ENCODE results near the gene SPACA4. TPM values are rescaled to one million over a fixed set of nuclear protein-coding genes. Genes with fewer than 3 reads are reported as not detected.

The SPACA4 gene
- polyA plus RNA-seq, 2 of the 4 experiments (the other 2 are of a cell fraction), result 0.08 to 0.12 TPM

DNA sequence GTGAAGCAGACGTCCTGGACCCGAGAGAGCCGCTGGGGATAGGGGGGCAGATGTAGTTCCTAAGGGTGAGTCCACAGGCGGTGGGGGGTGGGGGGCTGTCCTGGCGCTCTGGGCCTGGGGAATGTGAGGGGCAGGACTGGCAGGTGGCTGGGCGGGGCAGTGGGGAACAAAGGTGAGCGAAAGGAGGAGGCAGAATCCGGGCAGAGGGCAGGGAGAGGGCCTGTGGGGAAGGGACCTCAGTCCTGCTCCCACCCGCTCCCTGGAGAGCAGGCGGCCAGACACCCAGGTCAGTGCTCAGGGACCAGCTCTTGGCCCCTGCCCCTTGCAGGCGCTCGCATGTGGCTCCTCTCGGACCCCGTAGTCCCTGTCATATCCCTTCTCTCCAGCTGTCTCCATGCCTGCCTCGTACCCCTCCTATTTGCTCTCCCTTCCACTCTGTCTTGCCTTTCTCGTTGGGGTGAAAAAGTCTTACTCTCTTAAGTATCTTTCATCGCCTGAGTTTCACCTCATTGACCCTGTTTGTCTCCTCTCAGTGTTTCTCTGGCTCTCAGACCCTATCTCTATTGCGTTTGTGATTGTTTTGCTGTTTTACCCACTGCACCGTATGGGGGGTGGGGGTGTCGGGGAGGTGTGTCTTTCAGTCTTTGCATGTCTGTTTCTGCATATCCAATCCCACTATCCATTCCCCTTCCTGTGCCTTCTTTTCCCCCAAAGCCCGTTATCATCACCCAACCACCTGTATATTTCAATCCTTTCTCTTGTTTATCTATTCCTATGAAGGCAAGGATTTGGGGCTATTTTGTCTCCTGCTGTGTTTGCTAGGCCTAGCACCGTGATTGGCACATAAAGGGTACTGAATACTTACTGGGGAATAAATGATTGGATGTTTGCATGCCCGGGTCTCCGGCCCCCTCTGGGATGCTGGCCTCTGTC lies 18.5 kb downstream of the SPACA4 start:
- peak overlapping the region; percentile 72 for H3K4me2 ChIP-seq
- no peak for TF ChIP-seq MAZ (IDR thresholded peaks at IDR 0.05; ENCODE audit: borderline replicate concordance, low read depth, low read length)
- no peak for TF ChIP-seq POLR2A (IDR thresholded peaks at IDR 0.05; ENCODE audit: low read length)
- ATAC-seq (no peak), DNase-seq (ENCODE audit: low read depth in 1 of 2, low spot score in 1 of 2) (no peak), FAIRE-seq (no peak)
- H3K4me1 ChIP-seq, result peaks cover 24% of the 10 kb centered on the region
- ChIA-PET CTCF (interaction anchor here (0.6 kb wide), 1 partner anchor 846 kb away, joined by 3 read pairs; no protein-coding TSS in a partner anchor), POLR2A (no interaction called here)
- peak overlapping the region in 1 of 2 experiments; percentile 73; a peak in 3 of 6 replicates for H3K27ac ChIP-seq
- peak overlapping the region; percentile 29; the same call in 1 of the 3 replicates for H3K4me3 ChIP-seq
- 76% methylated on average over 22 of the region's 24 CpGs for WGBS (ENCODE audit: missing lambda C conversion rate)
- H3K9me3 ChIP-seq, result no peaks in the 10 kb centered on the region

DNA sequence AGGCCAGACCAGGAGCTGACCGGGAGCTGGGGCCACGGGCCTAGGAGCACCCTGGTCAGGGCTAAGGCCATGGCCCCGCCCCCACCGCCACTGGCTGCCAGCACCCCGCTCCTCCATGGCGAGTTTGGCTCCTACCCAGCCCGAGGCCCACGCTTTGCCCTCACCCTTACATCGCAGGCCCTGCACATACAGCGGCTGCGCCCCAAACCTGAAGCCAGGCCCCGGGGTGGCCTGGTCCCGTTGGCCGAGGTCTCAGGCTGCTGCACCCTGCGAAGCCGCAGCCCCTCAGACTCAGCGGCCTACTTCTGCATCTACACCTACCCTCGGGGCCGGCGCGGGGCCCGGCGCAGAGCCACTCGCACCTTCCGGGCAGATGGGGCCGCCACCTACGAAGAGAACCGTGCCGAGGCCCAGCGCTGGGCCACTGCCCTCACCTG lies 19.4 kb downstream of the SPACA4 start:
- H3K9me3 ChIP-seq, result no peaks in the 10 kb centered on the region
- H3K4me2 ChIP-seq, result no peak overlapping the region
- no peak for FAIRE-seq
- WGBS (ENCODE audit: missing lambda C conversion rate), result 94% methylated on average over 30 of the region's 30 CpGs
- no peak overlapping the region for H3K4me3 ChIP-seq
- ATAC-seq, result no peak
- peaks cover 20% of the 10 kb centered on the region for H3K4me1 ChIP-seq
- no peak overlapping the region for H3K27ac ChIP-seq
- POLR2A ChIA-PET, result interaction anchor here (0.6 kb wide), 1 partner anchor 95 kb away, joined by 6 read pairs; no protein-coding TSS in a partner anchor
- DNase-seq (ENCODE audit: low read depth in 1 of 2, low spot score in 1 of 2), result no peak
- CTCF ChIA-PET, result interaction anchor here (0.9 kb wide), 1 partner anchor 20 kb away, joined by 3 read pairs; the partner anchor contains the start of gene CA11
- TF ChIP-seq, protein P1, sequence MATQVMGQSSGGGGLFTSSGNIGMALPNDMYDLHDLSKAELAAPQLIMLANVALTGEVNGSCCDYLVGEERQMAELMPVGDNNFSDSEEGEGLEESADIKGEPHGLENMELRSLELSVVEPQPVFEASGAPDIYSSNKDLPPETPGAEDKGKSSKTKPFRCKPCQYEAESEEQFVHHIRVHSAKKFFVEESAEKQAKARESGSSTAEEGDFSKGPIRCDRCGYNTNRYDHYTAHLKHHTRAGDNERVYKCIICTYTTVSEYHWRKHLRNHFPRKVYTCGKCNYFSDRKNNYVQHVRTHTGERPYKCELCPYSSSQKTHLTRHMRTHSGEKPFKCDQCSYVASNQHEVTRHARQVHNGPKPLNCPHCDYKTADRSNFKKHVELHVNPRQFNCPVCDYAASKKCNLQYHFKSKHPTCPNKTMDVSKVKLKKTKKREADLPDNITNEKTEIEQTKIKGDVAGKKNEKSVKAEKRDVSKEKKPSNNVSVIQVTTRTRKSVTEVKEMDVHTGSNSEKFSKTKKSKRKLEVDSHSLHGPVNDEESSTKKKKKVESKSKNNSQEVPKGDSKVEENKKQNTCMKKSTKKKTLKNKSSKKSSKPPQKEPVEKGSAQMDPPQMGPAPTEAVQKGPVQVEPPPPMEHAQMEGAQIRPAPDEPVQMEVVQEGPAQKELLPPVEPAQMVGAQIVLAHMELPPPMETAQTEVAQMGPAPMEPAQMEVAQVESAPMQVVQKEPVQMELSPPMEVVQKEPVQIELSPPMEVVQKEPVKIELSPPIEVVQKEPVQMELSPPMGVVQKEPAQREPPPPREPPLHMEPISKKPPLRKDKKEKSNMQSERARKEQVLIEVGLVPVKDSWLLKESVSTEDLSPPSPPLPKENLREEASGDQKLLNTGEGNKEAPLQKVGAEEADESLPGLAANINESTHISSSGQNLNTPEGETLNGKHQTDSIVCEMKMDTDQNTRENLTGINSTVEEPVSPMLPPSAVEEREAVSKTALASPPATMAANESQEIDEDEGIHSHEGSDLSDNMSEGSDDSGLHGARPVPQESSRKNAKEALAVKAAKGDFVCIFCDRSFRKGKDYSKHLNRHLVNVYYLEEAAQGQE (IDR thresholded peaks at IDR 0.05), result no peak
- TF ChIP-seq KDM5A (IDR thresholded peaks at IDR 0.05), result no peak
- no peak for TF ChIP-seq FOSL2 (IDR thresholded peaks at IDR 0.05)
- no peak for TF ChIP-seq FOSL2 (CRISPR knock-in tag; IDR thresholded peaks at IDR 0.05)
- no peak for TF ChIP-seq CHD4 (IDR thresholded peaks at IDR 0.05; ENCODE audit: borderline replicate concordance)
- TF ChIP-seq RFX5 (IDR thresholded peaks at IDR 0.05), result no peak
- TF ChIP-seq HEYL (CRISPR knock-in tag; IDR thresholded peaks at IDR 0.05), result no peak
- no peak for TF ChIP-seq RAD21 (conservative IDR thresholded peaks at IDR 0.05 in 1 of 2, IDR thresholded peaks at IDR 0.05 in 1 of 2)
- no peak for TF ChIP-seq CEBPB (IDR thresholded peaks at IDR 0.05)
- no peak for TF ChIP-seq TP53 (CRISPR knock-in tag; IDR thresholded peaks at IDR 0.05)
- TF ChIP-seq POLR2A (IDR thresholded peaks at IDR 0.05; ENCODE audit: low read length), result no peak
- TF ChIP-seq POLR2AphosphoS2 (conservative IDR thresholded peaks at IDR 0.05; ENCODE audit: low read length), result no peak
- no peak for TF ChIP-seq JUN (IDR thresholded peaks at IDR 0.05)
- TF ChIP-seq, protein P2, sequence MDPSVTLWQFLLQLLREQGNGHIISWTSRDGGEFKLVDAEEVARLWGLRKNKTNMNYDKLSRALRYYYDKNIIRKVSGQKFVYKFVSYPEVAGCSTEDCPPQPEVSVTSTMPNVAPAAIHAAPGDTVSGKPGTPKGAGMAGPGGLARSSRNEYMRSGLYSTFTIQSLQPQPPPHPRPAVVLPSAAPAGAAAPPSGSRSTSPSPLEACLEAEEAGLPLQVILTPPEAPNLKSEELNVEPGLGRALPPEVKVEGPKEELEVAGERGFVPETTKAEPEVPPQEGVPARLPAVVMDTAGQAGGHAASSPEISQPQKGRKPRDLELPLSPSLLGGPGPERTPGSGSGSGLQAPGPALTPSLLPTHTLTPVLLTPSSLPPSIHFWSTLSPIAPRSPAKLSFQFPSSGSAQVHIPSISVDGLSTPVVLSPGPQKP (IDR thresholded peaks at IDR 0.05; ENCODE audit: low read depth, low read length), result no peak
- no peak for TF ChIP-seq RARB (CRISPR knock-in tag; IDR thresholded peaks at IDR 0.05)
- TF ChIP-seq ZFP36 (IDR thresholded peaks at IDR 0.05; ENCODE audit: borderline replicate concordance, partially characterized antibody), result no peak
- no peak for TF ChIP-seq ATOH8 (CRISPR knock-in tag; IDR thresholded peaks at IDR 0.05; ENCODE audit: low read depth)
- TF ChIP-seq, protein P3, sequence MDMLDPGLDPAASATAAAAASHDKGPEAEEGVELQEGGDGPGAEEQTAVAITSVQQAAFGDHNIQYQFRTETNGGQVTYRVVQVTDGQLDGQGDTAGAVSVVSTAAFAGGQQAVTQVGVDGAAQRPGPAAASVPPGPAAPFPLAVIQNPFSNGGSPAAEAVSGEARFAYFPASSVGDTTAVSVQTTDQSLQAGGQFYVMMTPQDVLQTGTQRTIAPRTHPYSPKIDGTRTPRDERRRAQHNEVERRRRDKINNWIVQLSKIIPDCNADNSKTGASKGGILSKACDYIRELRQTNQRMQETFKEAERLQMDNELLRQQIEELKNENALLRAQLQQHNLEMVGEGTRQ (IDR thresholded peaks at IDR 0.05), result no peak
- TF ChIP-seq SREBF2 (IDR thresholded peaks at IDR 0.05), result no peak

All from A549 (cell line).